HCT116 (cell line): ENCODE data around the gene ADGRB3. TPM values are rescaled to one million over a fixed set of nuclear protein-coding genes. Genes with fewer than 3 reads are reported as not detected.

Experiments
- ATAC-seq: fragments of 200-7000 bp; cut with Tn5 transposase; 2 replicates; pipeline ENCODE4 v1.9.1; 2020; ENCODE audit warnings: mild to moderate bottlenecking, moderate library complexity
- BruUV-seq: library from RNA; stranded (reverse); fragments of 400-500 nt; replicated peaks from 2 replicates; lab custom pipeline; 2021; lab: Mats Ljungman, UMichigan
- CTCF ChIA-PET: fragments of 300-600 bp; sonication (Branson Sonifier 250); formaldehyde crosslinking; loops from one replicate; lab custom pipeline; 2021; ENCODE audit warnings: antibody characterized with exemption; lab: Charles Lee
- POLR2A ChIA-PET: fragments of 300-600, 350-600 bp; sonication (Branson Sonifier 250); formaldehyde crosslinking; loops from one replicate; lab custom pipeline; 2021; ENCODE audit warnings: antibody characterized with exemption; lab: Charles Lee
- RAD21 ChIA-PET, 2 experiments: fragments of 300-600 bp; sonication (Branson Sonifier 250); formaldehyde crosslinking; loops; one replicate each; lab custom pipeline; 2023; ENCODE audit warnings: low total read pairs in 2 of 2; ENCODE audit not compliant: uncharacterized antibody in 2 of 2, unreplicated experiment in 2 of 2, low non-redundant PET in 1 of 2; lab: Charles Lee
- DNase-seq: peaks from one replicate; pipeline ENCODE4 v3.0.0-alpha.2; 2010; ENCODE audit warnings: low read depth, low spot score
- H2AFZ ChIP-seq: fragments of 200-600 bp; shearing (Covaris generic), sonication (generic); 2 replicates; pipeline ENCODE4 v1.6.1; 2017; ENCODE audit warnings: low read depth, mixed run types, mixed read lengths, antibody characterized with exemption, low read length; ENCODE audit not compliant: poor library complexity, severe bottlenecking
- H3K27ac ChIP-seq: 2 replicates; pipeline ENCODE4 v1.5.1; 2012; ENCODE audit warnings: low read depth, low read length
- H3K27me3 ChIP-seq: fragments of 200-600 bp; sonication (generic); 2 replicates; pipeline ENCODE4 v1.6.1; 2016; ENCODE audit warnings: mixed run types, low read length, mixed read lengths; ENCODE audit not compliant: insufficient read depth
- H3K36me3 ChIP-seq, 2 experiments: fragments of 200-500 bp in 1 of 2; fragments of 200-600 bp in 1 of 2; sonication (Bioruptor generic) in 1 of 2; sonication (generic) in 1 of 2; 2 replicates each; pipeline versions ENCODE4 v1.5.1 to v1.6.1; 2014 to 2016; ENCODE audit warnings: low read length in 2 of 2, inconsistent platforms in 1 of 2, mixed read lengths in 1 of 2, mixed run types in 1 of 2; ENCODE audit not compliant: insufficient read depth in 2 of 2, control insufficient read depth in 1 of 2
- H3K4me1 ChIP-seq, 2 experiments: fragments of 200-600 bp in 1 of 2; sonication (generic) in 1 of 2; 2 replicates each; pipeline versions ENCODE4 v1.5.1 to v1.6.1; 2012 to 2017; ENCODE audit warnings: low read length in 2 of 2, inconsistent platforms in 1 of 2, mild to moderate bottlenecking in 1 of 2, mixed read lengths in 1 of 2, mixed run types in 1 of 2, moderate library complexity in 1 of 2; ENCODE audit not compliant: insufficient read depth in 2 of 2, control insufficient read depth in 1 of 2
- H3K4me2 ChIP-seq: fragments of 200-600 bp; sonication (generic); 2 replicates; pipeline ENCODE4 v1.6.1; 2017; ENCODE audit warnings: mixed run types, low read length, mixed read lengths
- H3K4me3 ChIP-seq, 2 experiments: fragments of 200-600 bp in 1 of 2; sonication (generic) in 1 of 2; replicated peaks in 1 of 2; 2 replicates each; pipeline ENCODE4 v1.5.1; 2011 to 2016; ENCODE audit warnings: low read length in 2 of 2, control low read depth in 1 of 2, low read depth in 1 of 2, mild to moderate bottlenecking in 1 of 2, mixed read lengths in 1 of 2, mixed run types in 1 of 2
- H3K79me2 ChIP-seq: fragments of 200-600 bp; sonication (generic); 2 replicates; pipeline ENCODE4 v1.6.1; 2017; ENCODE audit warnings: mild to moderate bottlenecking, mixed run types, low read length, moderate library complexity, mixed read lengths; ENCODE audit not compliant: insufficient read depth
- H3K9ac ChIP-seq: fragments of 200-600 bp; sonication (generic); 2 replicates; pipeline ENCODE4 v1.6.1; 2016; ENCODE audit warnings: low read length, mixed read lengths
- H3K9me2 ChIP-seq: fragments of 200-600 bp; sonication (generic), shearing (Covaris generic); 2 replicates; pipeline ENCODE4 v1.6.1; 2017; ENCODE audit warnings: mixed run types, mild to moderate bottlenecking, moderate library complexity; ENCODE audit not compliant: insufficient read depth
- H3K9me3 ChIP-seq, 2 experiments: fragments of 200-500 bp in 1 of 2; fragments of 200-600 bp in 1 of 2; sonication (Bioruptor generic) in 1 of 2; sonication (generic) in 1 of 2; 2 replicates each; pipeline ENCODE4 v1.6.1; 2014 to 2017; ENCODE audit warnings: low read length in 2 of 2, mixed read lengths in 2 of 2, inconsistent platforms in 1 of 2, low read depth in 1 of 2, mild to moderate bottlenecking in 1 of 2, mixed run types in 1 of 2, moderate library complexity in 1 of 2; ENCODE audit not compliant: control insufficient read depth in 1 of 2, insufficient read depth in 1 of 2
- H4K20me1 ChIP-seq: fragments of 200-600 bp; sonication (generic), shearing (Covaris generic); 2 replicates; pipeline ENCODE4 v1.6.1; 2017; ENCODE audit warnings: mixed run types, mild to moderate bottlenecking, moderate library complexity; ENCODE audit not compliant: insufficient read depth
- ATF3 ChIP-seq: IDR thresholded peaks from 2 replicates; pipeline ENCODE4 v1.6.1; 2012
- CEBPB ChIP-seq: IDR thresholded peaks from 2 replicates; pipeline ENCODE4 v1.6.1; 2012; ENCODE audit warnings: low read depth
- ELF1 ChIP-seq: IDR thresholded peaks from 2 replicates; pipeline ENCODE4 v1.6.1; 2012; ENCODE audit warnings: low read depth, borderline replicate concordance
- EZH2 ChIP-seq: fragments of 200-600 bp; sonication (generic); IDR thresholded peaks from 2 replicates; pipeline ENCODE4 v1.6.1; 2017; ENCODE audit warnings: antibody characterized with exemption, mixed run types
- FOSL1 ChIP-seq: IDR thresholded peaks from 2 replicates; pipeline ENCODE4 v1.6.1; 2012; ENCODE audit warnings: low read depth
- JUND ChIP-seq: IDR thresholded peaks from 2 replicates; pipeline ENCODE4 v1.6.1; 2012
- MAX ChIP-seq: IDR thresholded peaks from 2 replicates; pipeline ENCODE4 v1.6.1; 2012
- POLR2AphosphoS5 ChIP-seq: IDR thresholded peaks from 2 replicates; pipeline ENCODE4 v1.6.1; 2011; ENCODE audit warnings: mild to moderate bottlenecking, low read depth, low read length, moderate library complexity
- RAD21 ChIP-seq: IDR thresholded peaks from 2 replicates; pipeline ENCODE4 v1.6.1; 2012; ENCODE audit warnings: low read depth, mild to moderate bottlenecking
- REST ChIP-seq: IDR thresholded peaks from 2 replicates; pipeline ENCODE4 v1.6.1; 2012; ENCODE audit warnings: low read depth
- SP1 ChIP-seq: IDR thresholded peaks from 2 replicates; pipeline ENCODE4 v1.6.1; 2012; ENCODE audit warnings: low read depth
- SRF ChIP-seq: IDR thresholded peaks from 2 replicates; pipeline ENCODE4 v1.6.1; 2012; ENCODE audit warnings: low read depth
- TCF7L2 ChIP-seq: IDR thresholded peaks from 2 replicates; pipeline ENCODE4 v1.7.0; 2011; ENCODE audit warnings: borderline replicate concordance, inconsistent platforms; ENCODE audit not compliant: insufficient read depth, insufficient read length; ENCODE audit errors: extremely low read depth
- ZNF274 ChIP-seq: fragments of 200-500 bp; sonication (Bioruptor generic); IDR thresholded peaks from 2 replicates; pipeline ENCODE4 v1.6.1; 2014; ENCODE audit warnings: mild to moderate bottlenecking, low read depth, low read length, inconsistent platforms
- intact Hi-C: fragments of 100-400 bp; cut with micrococcal nuclease; formaldehyde crosslinking; loops from 2 replicates; pipeline ENCODE4 v1.10.0; 2022
- total RNA-seq: library from RNA; stranded (reverse); gene quantifications from one replicate; pipeline ENCODE4 v1.2.1, GENCODE V29; 2021; ENCODE audit not compliant: unreplicated experiment

ADGRB3 gene
- total RNA-seq, 1 experiment from 2014 or later, result not detected

- Histone ChIP-seq H3K9ac (no peak overlapping the region), H3K9me2 (no peaks in the 10 kb centered on the region), H3K9me3 (peaks cover 0 to 12% of the 10 kb centered on the region in 2 experiments; a peak in 2 of 4 replicates), H4K20me1 (no peaks in the 10 kb centered on the region), H2AFZ (no peak overlapping the region), H3K4me3 (no peak overlapping the region), H3K4me1 (no peaks in the 10 kb centered on the region), H3K79me2 (no peaks in the 10 kb centered on the region), H3K36me3 (no peaks in the 10 kb centered on the region), H3K27ac (no peak overlapping the region), H3K27me3 (no peaks in the 10 kb centered on the region), H3K4me2 (no peak overlapping the region)
- no peak for DNase-seq
- POLR2A ChIA-PET, result no interaction called here
- no TSS peak for BruUV-seq
- intact Hi-C loops, result loop anchor here (5.0 kb wide), 1 partner anchor 1471 kb away; no protein-coding TSS in a partner anchor
- CTCF ChIA-PET, result no interaction called here
- TF ChIP-seq ATF3, result no peak
- TF ChIP-seq TCF7L2, result no peak
- no peak for TF ChIP-seq CEBPB
- TF ChIP-seq POLR2AphosphoS5, result no peak
- TF ChIP-seq SP1, result no peak
- no peak for TF ChIP-seq MAX
- TF ChIP-seq JUND, result no peak
- no peak for TF ChIP-seq REST
- no peak for TF ChIP-seq ELF1
- no peak for TF ChIP-seq ZNF274
- TF ChIP-seq SRF, result no peak
- TF ChIP-seq EZH2, result no peak
- no peak for TF ChIP-seq FOSL1
- TF ChIP-seq RAD21, result no peak
- no peak for ATAC-seq
- RAD21 ChIA-PET, result no interaction called here
Observed at GRCh38 chr6:68636666-68637065, 1.6 kb downstream of the ADGRB3 start.
